NCI-H446 treated with DMSO at 0.1 percent for 48 hours (cell line): ENCODE measurements around the gene VCP.
"Not testable (repeated sequence)": the region's sequence is repeated elsewhere in the genome, so short reads cannot be mapped to it uniquely, and the experiment has no call there.

Experiments used
- DNase-seq: peaks from one replicate; lab custom pipeline; 2025; lab: John Stamatoyannopoulos, UW

The VCP gene

GRCh38 chr9:35060548-35061207 is 11.7 kb downstream of the VCP start:
- DNase-seq = no peak

GRCh38 chr9:35059438-35059837 is 13.0 kb downstream of the VCP start:
- no peak for DNase-seq

- no peak for DNase-seq
Measured at GRCh38 chr9:35057271-35057620, 15.2 kb downstream of the VCP start.

GRCh38 chr9:35056571-35057270 is 15.7 kb downstream of the VCP start:
- no peak for DNase-seq

- DNase-seq = no peak
Measured at GRCh38 chr9:35054871-35055644, 17.4 kb downstream of the VCP start.

GRCh38 chr9:35054185-35054835 is 18.1 kb downstream of the VCP start:
- DNase-seq = no peak

- peak; percentile 9 for DNase-seq
Measured at GRCh38 chr9:35051069-35051967, 21.1 kb downstream of the VCP start.

GRCh38 chr9:35048511-35048910 is 23.9 kb downstream of the VCP start:
- no peak for DNase-seq

GRCh38 chr9:35044071-35044470 is 28.4 kb downstream of the VCP start:
- DNase-seq = no peak

GRCh38 chr9:35042891-35043545 is 29.4 kb downstream of the VCP start:
- no peak for DNase-seq

- DNase-seq = no peak
Measured at GRCh38 chr9:35042081-35042604, 30.3 kb downstream of the VCP start.

- DNase-seq = no peak
Measured at GRCh38 chr9:35035851-35036701, 36.3 kb downstream of the VCP start.

GRCh38 chr9:35033101-35033500 is 39.3 kb downstream of the VCP start:
- no peak for DNase-seq

GRCh38 chr9:35029852-35030251 is 42.6 kb downstream of the VCP start:
- no peak for DNase-seq

GRCh38 chr9:35029241-35029640 is 43.2 kb downstream of the VCP start:
- no peak for DNase-seq

GRCh38 chr9:35028341-35028740 is 44.1 kb downstream of the VCP start:
- no peak for DNase-seq

- DNase-seq = no peak
Measured at GRCh38 chr9:35027860-35028259, 44.6 kb downstream of the VCP start.

- no peak for DNase-seq
Measured at GRCh38 chr9:35027374-35027773, 45.1 kb downstream of the VCP start.

- DNase-seq = no peak
Measured at GRCh38 chr9:35026671-35027070, 45.8 kb downstream of the VCP start.

- not testable (repeated sequence) for DNase-seq
Measured at GRCh38 chr9:35023443-35023842, 49.0 kb downstream of the VCP start.
